GM19455 (cell line): ENCODE results near the gene ZBTB46.
"Not testable (repeated sequence)": the region's sequence is repeated elsewhere in the genome, so short reads cannot be mapped to it uniquely, and the experiment has no call there.

Experiments used
- ATAC-seq: cut with Tn5 transposase; IDR thresholded peaks from one replicate; pipeline ENCODE4 v1.9.1; 2021; ENCODE audit not compliant: unreplicated experiment

Gene ZBTB46

DNA sequence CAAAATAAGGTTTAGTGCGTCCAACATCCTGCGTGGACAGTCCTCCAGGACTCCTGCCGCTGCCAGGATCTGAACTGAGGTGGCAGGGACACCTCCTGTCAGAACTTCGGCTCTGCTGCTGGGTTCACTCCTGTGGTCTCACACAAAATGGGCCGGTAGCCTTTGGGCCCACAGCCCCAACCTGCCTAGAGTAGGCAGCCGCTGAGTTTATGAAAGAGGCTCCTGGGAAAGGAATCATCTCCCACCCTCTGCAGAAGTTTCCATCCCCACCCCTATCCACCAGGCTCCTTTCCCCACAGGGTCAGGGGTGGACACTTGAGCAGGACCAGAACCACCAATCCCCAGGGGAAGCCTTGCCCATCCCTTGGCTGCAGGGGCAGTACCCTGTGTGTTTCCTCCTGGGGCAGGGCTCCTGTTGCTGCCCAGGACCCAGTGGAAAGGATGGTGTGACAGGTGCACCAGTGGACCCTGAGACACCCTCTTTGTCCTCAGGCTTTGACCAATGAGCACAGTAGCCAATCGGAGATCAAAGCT, 28.2 kb upstream of the ZBTB46 start:
- ATAC-seq, result no peak

DNA sequence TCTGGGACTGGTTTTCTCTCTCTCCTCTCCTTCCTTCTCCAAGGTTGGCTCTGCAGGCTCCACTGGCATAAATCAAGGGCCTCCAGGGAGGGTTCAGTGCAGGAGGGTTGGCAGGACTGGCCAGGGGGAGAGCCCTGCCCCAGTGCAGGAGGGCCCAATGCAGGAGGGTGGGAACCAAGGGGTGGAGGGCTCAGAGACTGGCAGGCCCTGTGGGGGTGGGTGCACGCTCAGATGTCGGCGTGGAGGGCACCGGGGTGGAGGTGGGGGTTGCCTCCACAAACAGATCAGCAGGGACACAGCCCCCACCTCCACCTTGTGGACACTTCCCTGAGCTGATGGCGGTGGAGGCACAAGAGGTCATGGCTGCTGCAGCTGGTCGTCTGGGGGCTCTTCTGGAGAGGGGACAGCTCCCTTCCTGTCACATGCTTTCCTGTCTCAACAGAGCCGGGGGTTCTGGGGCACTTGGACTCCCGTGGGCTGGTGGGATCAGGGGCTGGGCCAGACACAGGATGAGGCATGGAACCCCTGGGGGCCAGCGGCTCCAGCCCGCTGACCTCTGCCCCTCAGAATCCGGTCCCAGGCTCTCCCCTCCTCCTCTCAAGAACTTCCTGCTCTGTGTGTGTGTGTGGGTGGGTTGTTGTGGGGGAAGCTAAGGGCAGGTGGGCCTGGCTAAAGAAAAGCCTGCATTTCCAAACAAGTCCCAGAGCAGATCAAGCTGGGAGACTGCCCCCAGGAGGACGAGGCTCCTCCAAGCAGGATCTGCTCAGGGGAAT, 27.5 kb upstream of the ZBTB46 start:
- ATAC-seq, result no peak

DNA sequence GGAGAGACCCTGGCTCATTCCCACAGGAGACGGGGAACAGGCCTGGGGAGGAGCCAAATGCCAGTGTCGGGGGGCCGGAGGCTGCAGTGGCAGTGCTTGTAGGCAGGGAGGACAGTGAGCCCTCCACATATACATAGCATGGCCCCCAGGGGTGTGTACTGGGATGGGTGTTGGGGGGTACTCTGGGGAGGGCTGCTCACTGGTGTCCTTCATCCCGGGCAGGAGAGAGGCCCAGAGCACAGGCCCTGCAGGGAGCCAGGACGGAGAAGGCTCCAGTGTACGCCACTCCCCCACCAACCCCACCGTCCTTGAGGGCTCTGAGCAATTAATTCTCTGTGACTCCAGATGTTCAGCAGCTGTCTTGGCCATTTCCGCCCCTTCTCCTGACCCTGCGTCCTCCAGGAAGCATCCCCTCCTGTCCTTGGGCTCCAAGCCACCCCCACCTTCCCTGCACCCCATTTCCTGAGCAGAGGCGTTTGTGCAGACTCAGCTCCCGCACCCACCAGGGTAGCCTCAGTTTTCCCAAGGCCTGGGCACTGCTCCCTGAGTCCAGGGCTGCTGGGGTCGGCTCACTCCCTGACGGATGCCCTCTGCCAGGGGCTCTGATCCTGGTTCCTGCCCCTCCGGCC, 26.8 kb upstream of the ZBTB46 start:
- no peak for ATAC-seq

DNA sequence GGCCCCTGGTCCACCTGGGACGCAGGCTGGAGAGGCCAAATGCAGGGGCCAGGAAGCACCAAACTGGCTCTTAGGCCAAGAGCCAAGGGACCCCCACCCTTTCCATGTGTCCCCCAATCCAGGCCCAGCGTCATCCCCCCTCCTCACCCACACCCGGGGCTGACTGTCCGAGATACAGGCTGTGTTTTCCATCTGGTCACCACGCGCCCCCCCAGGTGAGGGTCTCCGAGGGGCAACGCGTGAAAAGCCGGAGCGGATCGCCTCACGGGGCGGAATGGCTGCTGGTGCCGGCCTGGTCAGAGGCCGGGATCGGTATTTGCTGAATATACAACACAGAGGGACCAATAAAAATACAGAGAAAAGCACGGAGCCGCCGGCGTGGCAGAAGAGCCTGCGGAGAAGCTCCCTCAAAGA, 25.0 kb upstream of the ZBTB46 start:
- ATAC-seq, result no peak

DNA sequence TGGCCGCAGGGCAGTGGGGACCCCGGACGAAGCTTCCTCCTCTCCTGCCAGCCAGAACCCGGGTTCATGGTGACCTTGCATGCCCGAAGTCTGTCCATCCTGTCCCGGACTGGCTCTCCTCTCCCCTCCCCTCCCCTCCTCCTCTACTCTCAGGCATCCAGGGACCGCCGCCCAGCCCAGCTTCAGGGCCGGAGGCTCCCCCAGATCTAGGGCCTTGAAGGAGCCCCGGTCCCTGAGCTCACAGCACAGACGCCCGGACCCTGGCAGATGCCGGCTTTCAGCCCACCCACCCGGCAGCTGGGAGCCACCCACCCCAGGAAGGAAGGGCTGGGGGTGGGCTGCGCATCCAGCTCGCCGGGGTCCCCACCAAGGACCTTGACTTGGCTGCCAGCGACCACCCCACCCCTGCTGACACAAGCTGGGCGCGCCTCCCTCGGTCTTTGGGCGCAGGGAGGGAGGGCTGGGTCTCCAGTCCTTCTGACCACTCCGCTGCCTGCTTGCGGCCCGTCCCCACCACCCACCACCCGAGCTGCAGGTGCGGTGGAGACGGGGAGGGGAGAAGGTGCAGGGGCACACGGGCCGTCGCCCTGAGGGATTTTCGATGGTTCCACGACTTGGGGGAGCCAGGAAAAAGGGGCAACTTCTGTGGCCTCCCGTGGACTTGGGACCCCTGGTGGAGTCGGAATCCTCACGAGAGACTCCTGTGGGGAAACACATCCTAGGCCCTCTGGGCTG, 24.5 kb upstream of the ZBTB46 start:
- no peak for ATAC-seq

DNA sequence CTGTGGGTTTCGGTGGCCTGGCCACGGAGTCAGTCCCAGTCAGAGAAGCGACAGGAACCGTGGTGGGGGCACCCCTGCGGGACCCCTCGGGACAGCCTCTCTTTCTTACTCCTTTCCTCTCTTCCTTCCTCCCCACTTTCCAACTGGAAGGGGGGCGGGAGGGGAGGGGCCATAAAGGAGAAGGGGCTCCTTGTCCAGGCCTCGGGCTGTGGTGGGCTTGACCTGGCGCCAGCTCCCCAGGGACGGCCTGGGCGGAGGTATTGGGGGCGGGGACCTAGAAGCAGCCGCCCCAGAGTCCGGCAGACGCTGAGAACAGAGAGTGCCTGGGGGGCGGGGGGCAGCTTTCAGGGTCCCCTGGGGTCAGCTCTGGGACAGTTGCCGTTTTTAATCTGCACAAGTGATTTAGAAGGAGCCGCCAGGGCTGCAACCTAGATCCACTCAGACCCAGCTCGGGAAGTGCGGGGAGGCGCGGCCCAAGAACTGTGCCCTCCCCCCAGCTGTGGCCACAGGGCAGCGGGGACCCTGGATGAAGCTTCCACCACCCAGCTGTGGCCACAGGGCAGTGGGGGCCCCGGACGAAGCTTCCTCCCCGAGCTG, 23.8 kb upstream of the ZBTB46 start:
- no peak for ATAC-seq

DNA sequence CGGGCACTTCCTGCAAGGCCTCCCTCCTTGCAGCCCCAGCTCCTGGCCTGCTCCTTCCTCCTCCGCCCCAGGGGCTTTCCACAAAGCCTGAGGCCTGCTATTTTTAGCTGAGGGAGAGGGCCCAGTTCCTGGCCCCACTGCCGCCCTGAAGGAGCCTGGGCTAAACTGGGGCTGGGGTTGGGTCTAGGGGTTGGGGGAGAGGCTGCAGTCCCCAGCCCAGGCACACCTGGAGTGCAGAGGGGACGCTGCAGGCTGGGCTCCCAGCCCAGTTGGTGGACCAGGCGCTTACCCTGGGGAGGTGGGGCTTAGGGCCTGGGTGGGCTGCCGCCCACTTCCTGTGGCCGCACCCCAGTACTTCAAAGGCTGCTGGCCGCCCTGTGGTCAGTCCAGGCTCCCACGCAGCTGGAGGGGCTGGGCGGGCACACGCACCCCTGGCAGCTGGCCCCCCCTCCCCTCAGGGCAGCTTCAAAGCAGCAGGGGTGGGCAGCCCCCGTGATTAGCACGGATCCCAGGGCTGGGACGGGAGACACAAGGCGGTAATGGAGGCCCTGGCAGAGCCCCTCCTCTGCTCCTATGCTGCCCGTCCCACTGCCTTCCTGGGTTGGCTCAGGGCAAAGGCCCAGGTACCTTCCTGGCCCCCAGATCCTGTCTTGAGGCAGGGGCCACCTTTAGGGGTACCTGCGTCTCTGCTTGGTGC, 23.2 kb upstream of the ZBTB46 start:
- ATAC-seq, result no peak

DNA sequence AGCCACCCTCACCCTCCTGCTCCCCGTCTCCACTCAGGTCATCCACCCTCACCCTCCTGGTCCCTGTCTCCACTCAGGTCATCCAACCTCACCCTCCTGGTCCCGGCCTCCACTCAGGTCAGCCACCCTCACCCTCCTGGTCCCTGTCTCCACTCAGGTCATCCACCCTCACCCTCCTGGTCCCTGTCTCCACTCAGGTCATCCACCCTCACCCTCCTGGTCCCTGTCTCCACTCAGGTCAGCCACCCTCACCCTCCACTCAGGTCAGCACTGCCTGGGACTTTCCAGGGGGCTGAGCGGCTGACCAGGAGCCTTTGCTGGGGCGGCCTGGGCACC, 22.6 kb upstream of the ZBTB46 start:
- ATAC-seq, result not testable (repeated sequence)

DNA sequence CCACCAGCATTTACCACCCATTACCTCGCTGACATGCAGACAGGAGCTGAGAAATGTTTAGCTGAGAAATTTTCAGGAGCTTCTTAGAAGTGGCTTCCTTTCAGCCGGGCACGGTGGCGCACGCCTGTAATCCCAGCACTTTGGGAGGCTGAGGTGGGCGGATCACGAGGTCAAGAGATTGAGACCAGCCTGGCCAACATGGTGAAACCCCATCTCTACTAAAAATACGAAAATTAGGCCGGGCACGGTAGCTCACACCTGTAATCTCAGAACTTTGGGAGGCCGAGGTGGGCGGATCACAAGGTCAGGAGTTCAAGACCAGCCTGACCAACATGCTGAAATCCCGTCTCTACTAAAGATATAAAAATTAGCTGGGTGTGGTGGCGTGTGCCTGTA, 20.5 kb upstream of the ZBTB46 start:
- not testable (repeated sequence) for ATAC-seq

DNA sequence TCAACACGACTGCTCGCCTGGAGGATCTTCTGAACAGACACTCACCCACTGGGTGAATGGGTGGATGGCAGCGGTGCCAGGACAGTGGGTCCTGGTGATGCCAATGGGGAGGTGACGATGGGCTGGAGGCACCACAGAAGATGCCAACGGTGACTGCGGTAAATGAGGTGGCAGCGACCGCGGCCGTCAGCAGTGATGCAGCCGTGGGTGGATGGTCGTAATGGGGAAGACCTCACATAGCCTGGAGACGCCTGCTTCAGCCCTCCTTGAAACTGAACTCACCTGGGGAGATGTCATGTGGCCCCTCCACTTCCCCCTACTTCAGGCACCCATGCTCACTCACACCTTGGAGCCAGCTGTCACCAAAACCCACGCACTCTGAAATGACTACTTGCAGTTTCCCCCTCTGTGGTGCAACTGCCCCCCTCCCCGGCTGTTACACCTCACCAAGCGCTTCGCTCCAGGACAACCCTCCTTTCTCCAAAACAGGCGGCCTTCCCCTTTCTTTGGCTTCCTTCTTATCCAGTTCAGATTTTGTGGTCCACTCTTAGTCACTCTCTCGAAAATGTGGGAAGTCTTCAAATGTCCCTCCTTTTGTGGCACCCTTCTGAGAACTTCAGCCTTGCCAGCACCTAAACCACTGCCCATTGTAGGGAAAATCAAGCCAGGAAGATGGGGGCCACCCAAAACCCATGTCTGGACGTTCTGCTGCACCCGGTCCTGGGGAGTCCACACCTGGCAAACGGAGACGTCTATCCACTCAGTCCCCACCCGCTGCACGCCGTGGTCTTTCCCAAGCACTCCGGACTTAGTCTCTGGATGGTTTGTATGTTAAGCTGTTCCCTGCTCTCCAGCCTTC, 19.9 kb upstream of the ZBTB46 start:
- peak; percentile 67 for ATAC-seq

DNA sequence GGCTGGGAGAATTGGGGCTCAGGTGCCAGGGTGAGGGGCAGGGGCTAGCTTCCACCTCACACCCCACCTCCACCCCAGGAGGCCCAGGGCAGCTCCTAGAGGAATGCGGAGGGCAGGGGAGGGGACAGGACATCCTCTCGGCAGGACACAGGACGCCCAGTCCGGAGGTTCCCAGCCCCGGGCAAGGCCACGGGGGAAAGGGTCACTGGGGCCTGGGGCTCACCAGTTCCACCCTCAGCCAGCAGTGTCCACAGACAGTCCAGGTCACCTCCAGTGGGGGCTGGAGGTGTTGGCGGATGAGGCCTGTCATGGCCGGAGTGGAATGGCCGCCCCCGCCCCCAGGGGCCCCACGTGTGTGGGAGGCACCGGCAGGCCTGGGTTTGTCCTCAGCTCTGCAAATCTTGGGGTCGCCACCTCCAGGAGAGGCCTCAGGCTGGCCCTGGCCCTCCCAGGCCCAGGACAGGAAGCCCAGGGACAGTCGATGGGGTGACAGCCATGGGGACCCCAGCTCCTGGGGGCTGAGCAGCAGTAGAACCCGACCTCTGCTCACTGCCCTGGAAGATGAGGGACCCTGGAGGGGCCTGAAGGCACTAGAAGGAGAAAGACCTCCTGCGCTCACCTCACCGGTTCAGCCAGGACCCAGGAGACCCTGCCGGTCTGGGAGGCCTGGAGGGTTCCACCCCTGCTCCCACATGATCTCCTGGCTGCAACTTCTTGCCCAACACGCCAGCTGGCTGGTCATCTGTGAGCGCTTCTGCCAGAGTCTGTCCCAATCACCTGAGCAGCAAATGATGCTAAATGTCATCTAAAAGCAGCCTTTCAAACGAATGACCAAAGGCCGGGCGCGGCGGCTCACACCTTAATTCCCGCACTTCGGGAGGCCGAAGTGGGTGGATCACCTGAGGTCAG, 17.2 kb upstream of the ZBTB46 start:
- no peak for ATAC-seq

DNA sequence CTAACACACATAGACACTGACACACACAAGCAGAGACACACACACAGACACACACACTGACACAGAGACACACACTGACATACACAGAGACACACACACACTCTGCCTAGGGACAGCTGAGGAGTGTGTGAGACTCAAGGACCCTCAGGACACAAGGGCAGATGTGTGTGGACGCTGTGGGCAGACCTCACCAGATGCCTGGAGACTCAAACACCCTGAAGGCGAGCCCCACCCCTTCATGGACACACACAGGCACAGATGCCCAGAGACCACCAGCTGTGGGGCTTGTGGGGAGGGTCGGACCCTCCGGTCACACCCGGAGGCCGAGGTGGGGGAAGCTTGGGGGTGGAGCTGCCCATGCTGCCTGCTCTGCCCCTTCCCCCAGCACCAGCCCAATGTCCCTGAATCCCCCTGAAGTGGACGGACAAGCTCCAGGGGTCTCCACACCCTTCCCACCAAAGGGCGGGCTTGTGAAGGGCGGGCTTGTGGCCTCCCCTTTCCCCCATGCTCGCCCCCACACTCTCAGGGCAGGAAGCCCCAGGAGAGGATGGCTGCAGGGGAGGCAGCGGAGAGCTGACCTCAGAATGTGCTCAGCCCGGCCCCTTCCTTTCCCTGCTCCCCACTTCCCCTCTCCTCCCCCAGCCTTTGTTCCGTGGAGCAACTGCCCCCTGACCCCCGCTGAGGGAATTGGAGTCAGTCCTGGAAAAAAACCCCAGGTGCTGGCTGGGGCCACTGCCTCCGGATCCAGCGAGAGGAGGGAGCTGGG, 16.4 kb upstream of the ZBTB46 start:
- no peak for ATAC-seq

DNA sequence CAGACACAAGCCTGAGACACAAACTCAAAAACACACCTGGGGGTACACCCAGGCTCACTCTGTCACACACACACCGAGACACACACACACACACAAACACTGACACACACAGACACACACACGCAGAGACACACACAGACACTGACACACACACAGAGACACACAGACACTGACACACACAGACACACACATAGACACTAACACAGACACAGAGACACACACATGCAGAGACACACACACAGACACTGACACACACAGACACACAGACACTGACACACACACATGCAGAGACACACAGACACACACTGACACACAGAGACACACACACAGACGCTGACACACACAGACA, 15.8 kb upstream of the ZBTB46 start:
- no peak for ATAC-seq

DNA sequence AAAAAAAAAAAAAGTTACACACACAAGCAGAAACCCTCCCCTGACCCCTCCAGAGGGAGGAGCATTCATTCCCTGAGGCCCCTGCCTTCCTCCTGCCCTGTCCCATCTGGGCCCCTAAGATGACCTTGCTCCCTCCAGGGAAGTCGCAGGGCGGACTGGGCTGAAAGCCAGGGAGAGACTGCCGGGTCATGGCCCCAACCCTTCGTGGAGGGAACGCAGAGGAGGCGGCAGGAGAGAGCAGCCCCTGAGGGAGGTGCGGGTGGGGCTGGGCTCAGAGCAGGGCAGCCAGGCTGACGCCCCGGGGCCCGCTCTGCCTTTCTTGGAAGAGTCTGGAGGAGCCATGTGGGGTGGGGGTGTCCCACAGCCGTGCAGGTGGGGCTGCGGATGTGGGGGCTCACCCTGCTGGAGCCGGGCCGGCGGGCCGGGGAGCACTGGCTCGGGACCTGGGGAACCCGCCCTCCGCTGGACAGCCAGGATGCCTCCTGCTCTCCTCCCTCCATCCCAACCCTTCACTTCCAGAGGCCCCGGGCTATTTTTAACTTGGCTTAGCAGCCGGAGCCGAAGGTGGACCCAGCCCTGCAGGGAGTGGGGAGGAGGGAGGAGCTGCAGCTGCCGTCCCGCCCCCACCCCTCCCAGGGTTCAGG, 15.2 kb upstream of the ZBTB46 start:
- ATAC-seq, result no peak

DNA sequence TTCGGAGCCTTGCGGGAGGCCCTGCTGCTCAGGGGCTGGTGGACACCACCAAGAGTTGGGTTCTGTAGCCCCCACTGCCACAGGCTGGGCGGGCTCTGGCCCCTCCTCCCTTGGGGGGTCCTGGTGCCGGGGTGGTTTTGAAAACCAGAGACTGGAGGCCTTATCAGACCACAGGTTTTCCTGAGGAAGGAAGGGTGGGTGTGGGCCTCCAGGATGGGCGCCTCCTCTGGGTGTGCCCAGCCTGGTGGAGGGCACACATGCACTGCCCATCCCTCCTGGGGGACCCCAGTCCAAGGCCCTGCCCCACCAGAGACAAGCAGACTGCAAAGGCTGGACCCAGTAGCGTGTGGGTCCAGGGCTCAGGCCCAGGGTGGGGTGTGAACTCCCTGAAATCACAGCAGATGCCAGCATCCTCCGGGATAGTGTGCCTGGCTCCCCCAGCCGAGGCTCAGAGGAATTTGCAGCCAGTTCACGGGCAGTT, 13.5 kb upstream of the ZBTB46 start:
- no peak for ATAC-seq

DNA sequence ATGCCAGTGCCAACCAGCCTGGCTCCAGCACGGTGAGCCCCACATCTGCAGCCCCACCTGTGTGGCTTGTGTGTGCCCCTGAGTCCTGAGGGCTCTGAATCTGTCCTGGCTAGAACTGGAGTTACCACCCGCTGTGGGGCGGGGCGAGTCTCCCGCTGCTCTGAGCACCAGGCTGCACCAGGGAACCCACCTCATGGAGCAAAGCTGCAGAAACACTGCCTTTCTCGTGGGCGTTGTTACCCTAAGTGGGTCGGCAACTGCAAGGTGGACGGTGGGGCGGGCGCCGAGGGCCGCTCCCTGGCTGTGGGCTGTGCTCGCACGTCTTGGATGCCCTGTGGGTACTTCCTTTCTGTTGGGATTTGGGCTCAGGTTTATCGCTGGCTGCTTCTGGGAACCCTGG, 12.7 kb upstream of the ZBTB46 start:
- ATAC-seq, result no peak

DNA sequence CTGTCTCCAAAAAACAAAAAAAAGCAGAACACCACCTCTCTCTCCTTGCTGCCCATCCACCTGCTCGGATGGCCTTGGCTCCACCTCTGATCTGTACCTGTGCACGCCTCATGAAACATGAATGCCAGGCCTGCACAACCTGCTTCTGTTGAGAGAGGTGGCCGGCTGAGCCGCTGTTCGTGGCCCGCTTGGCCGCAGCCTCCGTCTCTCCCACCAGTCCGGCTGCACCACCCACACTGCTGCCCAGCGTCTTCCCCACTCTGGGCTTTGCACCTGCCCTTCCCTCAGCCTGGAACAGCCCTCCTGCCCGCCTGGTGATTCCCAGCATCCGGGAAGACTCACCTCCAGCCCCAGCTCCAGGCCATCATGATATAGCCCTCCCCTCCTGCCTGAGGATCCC, 12.2 kb upstream of the ZBTB46 start:
- ATAC-seq, result no peak

DNA sequence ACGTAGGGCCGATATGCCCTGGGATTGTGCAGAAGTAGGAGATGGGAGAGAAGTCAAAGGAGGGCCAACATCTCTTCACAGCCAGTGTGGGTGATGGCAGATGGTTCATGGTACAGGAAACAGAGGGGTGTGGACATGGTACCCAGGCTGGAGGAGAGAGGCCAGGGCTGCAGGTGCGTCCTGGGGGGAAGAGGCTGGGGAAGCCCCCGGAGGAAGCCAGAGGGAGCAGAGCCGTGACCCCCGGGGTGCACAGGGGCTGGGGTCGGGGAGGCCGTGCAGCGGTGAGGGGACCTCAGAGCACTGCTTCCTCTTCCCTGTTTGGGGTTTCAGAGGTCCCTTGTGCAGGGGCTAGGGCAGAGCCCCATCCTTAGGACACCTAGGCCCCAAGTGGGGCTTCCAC, 11.2 kb upstream of the ZBTB46 start:
- no peak for ATAC-seq
